Liver (tissue), 9 donors: ENCODE results near the gene WWC2. TPM values are rescaled to one million over a fixed set of nuclear protein-coding genes. Genes with fewer than 3 reads are reported as not detected.

Source experiments
- DNase-seq: peaks from one replicate; pipeline ENCODE4 v3.0.0-alpha.2; 2017; ENCODE audit warnings: low spot score
- H3K27ac ChIP-seq, 2 donors: one replicate each; pipeline ENCODE4 v1.7.0; 2013; ENCODE audit warnings: inconsistent platforms in 2 of 2, low read length in 2 of 2, control low read depth in 1 of 2, low read depth in 1 of 2, mild to moderate bottlenecking in 1 of 2
- H3K27me3 ChIP-seq, 4 donors: one replicate each; pipeline versions ENCODE4 v1.6.1 to v1.7.0; 2013; ENCODE audit warnings: low read length in 3 of 4, inconsistent platforms in 1 of 4, mild to moderate bottlenecking in 1 of 4, moderate library complexity in 1 of 4; ENCODE audit not compliant: control insufficient read depth in 4 of 4, insufficient read depth in 4 of 4
- H3K36me3 ChIP-seq, 4 donors: one replicate each; pipeline versions ENCODE4 v1.6.1 to v1.7.0; 2013; ENCODE audit warnings: low read length in 3 of 4, mild to moderate bottlenecking in 3 of 4, low read depth in 1 of 4, moderate library complexity in 1 of 4; ENCODE audit not compliant: control insufficient read depth in 4 of 4, insufficient read depth in 3 of 4
- H3K4me1 ChIP-seq, 4 donors: one replicate each; pipeline versions ENCODE4 v1.6.1 to v1.7.0; 2013; ENCODE audit warnings: low read length in 3 of 4, mild to moderate bottlenecking in 3 of 4, moderate library complexity in 1 of 4; ENCODE audit not compliant: control insufficient read depth in 4 of 4, insufficient read depth in 4 of 4
- H3K4me3 ChIP-seq, 3 donors: one replicate each; pipeline versions ENCODE4 v1.6.1 to v1.7.0; 2013; ENCODE audit warnings: low read length in 3 of 3, control low read depth in 1 of 3, low read depth in 1 of 3, mild to moderate bottlenecking in 1 of 3
- H3K9ac ChIP-seq, 2 donors: one replicate each; pipeline ENCODE4 v1.7.0; 2013; ENCODE audit warnings: low read length in 2 of 2, mild to moderate bottlenecking in 2 of 2, moderate library complexity in 2 of 2, control low read depth in 1 of 2, low read depth in 1 of 2
- H3K9me3 ChIP-seq, 4 donors: one replicate each; pipeline versions ENCODE4 v1.6.1 to v1.7.0; 2013; ENCODE audit warnings: low read length in 3 of 4; ENCODE audit not compliant: control insufficient read depth in 4 of 4
- EGR1 ChIP-seq, 2 donors: IDR thresholded peaks; 2 replicates each; pipeline ENCODE4 v1.6.1; 2016 to 2018; ENCODE audit warnings: antibody characterized with exemption in 2 of 2, low read depth in 2 of 2
- FOXA2 ChIP-seq: IDR thresholded peaks from 2 replicates; pipeline ENCODE4 v1.6.1; 2016; ENCODE audit warnings: antibody characterized with exemption
- HNF4A ChIP-seq, 2 donors: conservative IDR thresholded peaks; 2 replicates each; pipeline ENCODE4 v1.6.1; 2016; ENCODE audit warnings: antibody characterized with exemption in 2 of 2, mild to moderate bottlenecking in 2 of 2
- HNF4G ChIP-seq: IDR thresholded peaks from 2 replicates; pipeline ENCODE4 v1.6.1; 2016; ENCODE audit warnings: antibody characterized with exemption
- NR2F2 ChIP-seq: IDR thresholded peaks from 2 replicates; pipeline ENCODE4 v1.6.1; 2016; ENCODE audit warnings: antibody characterized with exemption
- RAD21 ChIP-seq, 2 donors: IDR thresholded peaks; 2 replicates each; pipeline ENCODE4 v1.6.1; 2016; ENCODE audit warnings: antibody characterized with exemption in 2 of 2, mild to moderate bottlenecking in 2 of 2
- RXRA ChIP-seq, 2 donors: IDR thresholded peaks; 2 replicates each; pipeline ENCODE4 v1.6.1; 2017 to 2018; ENCODE audit warnings: antibody characterized with exemption in 2 of 2, mild to moderate bottlenecking in 1 of 2
- SP1 ChIP-seq: IDR thresholded peaks from 2 replicates; pipeline ENCODE4 v1.6.1; 2018; ENCODE audit warnings: antibody characterized with exemption, mild to moderate bottlenecking
- TAF1 ChIP-seq: conservative IDR thresholded peaks from 2 replicates; pipeline ENCODE4 v1.6.1; 2016; ENCODE audit warnings: antibody characterized with exemption, mild to moderate bottlenecking
- YY1 ChIP-seq: IDR thresholded peaks from 2 replicates; pipeline ENCODE4 v1.6.1; 2016; ENCODE audit warnings: antibody characterized with exemption, mild to moderate bottlenecking
- WGBS: extraction: QIAGEN DNeasy Blood & Tissue Kit; methylation state at CpG from one replicate; pipeline ENCODE4 v1.1.7; 2013; 5-methylcytosine and 5-hydroxymethylcytosine counted together
- polyA plus RNA-seq, 2 donors: library from polyadenylated mRNA; stranded (reverse) in 1 of 2; unstranded in 1 of 2; fragments of 200-250 nt in 1 of 2; fragments of >200 nt in 1 of 2; fragmentation: Nextera tagmentation in 1 of 2; extraction: Ambion mirVana in 1 of 2; gene quantifications; one replicate each; pipeline versions ENCODE4 v1.2.1 to v1.2.3, GENCODE V29; 2013 to 2015
- total RNA-seq, 2 donors: library from RNA; depleted of rRNA; stranded (reverse); fragments of >200 nt; gene quantifications; one replicate each; pipeline ENCODE4 v1.2.3, GENCODE V29; 2014
- TF ChIP-seq, protein P1 (sequence below): IDR thresholded peaks from 2 replicates; pipeline ENCODE4 v1.6.1; 2016; ENCODE audit warnings: antibody characterized with exemption
- TF ChIP-seq, protein P2 (sequence below): IDR thresholded peaks from 2 replicates; pipeline ENCODE4 v1.6.1; 2016; ENCODE audit warnings: antibody characterized with exemption
- TF ChIP-seq, protein P3 (sequence below): IDR thresholded peaks from 2 replicates; pipeline ENCODE4 v1.6.1; 2016; ENCODE audit warnings: antibody characterized with exemption, mild to moderate bottlenecking
- donor health status: healthy.
- donor health status: healthy.
- donor health status: healthy.
- donor health status: healthy.
- donor health status: healthy.

WWC2 gene
- total and polyA plus RNA-seq, 4 donors: 8.6 to 60.1 (median 13.3) TPM

DNA sequence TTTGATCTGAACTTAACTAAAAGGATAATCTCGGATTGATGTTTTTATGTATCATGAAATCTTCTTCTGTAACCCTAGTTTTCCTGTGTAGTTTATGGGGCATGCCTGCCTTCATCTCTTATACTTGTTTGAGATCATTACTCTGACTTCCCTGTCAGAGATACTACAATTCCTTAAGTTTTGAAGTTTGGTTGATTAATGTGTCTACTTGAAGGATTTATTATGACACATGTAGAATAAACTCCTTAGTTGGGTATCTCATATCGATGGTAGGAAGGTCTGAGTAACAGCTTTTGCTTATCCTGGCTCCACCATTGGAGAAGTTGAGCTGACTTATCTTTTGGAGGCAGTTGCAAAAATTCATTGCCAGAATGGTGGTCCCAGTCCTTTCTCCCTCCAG is 46.7 kb downstream of the WWC2 start (continued):
- TF ChIP-seq, protein P1, sequence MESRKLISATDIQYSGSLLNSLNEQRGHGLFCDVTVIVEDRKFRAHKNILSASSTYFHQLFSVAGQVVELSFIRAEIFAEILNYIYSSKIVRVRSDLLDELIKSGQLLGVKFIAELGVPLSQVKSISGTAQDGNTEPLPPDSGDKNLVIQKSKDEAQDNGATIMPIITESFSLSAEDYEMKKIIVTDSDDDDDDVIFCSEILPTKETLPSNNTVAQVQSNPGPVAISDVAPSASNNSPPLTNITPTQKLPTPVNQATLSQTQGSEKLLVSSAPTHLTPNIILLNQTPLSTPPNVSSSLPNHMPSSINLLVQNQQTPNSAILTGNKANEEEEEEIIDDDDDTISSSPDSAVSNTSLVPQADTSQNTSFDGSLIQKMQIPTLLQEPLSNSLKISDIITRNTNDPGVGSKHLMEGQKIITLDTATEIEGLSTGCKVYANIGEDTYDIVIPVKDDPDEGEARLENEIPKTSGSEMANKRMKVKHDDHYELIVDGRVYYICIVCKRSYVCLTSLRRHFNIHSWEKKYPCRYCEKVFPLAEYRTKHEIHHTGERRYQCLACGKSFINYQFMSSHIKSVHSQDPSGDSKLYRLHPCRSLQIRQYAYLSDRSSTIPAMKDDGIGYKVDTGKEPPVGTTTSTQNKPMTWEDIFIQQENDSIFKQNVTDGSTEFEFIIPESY: no peak
- TF ChIP-seq HNF4A (conservative IDR thresholded peaks at IDR 0.05) (no peak), YY1 (no peak)

DNA sequence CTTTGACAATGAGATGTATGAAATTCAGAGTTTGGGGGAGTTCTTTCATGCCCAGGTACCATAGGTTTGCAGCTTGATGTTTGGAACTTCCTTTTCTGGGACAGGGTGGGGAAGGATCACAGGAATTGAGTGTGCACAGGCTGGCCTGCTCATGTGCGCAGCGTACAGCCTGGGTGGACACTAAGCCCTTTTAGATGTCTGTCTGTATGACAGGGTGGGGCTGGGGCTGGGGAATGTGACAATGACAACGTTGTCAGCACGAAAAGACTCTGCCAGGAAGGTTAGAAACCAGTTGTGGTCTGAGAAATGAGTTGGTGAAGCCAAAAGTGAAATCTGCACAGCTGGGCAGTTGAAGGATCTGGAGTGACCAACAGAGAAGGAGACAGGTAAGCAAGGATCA is 47.4 kb downstream of the WWC2 start:
- Histone ChIP-seq H3K36me3 (no peaks in the 10 kb centered on the region), H3K9me3 (no peaks in the 10 kb centered on the region), H3K4me1 (peaks cover 7 to 27% (median 19%) of the 10 kb centered on the region in 4 donors), H3K9ac (no peak overlapping the region), H3K27me3 (no peaks in the 10 kb centered on the region), H3K4me3 (no peak overlapping the region), H3K27ac (no peak overlapping the region)
- DNase-seq: no peak
- TF ChIP-seq FOXA2 (no peak), NR2F2 (no peak), HNF4G (no peak), HNF4A (conservative IDR thresholded peaks at IDR 0.05) (no peak)
- WGBS: 68% methylated on average over 4 of the region's 4 CpGs

DNA sequence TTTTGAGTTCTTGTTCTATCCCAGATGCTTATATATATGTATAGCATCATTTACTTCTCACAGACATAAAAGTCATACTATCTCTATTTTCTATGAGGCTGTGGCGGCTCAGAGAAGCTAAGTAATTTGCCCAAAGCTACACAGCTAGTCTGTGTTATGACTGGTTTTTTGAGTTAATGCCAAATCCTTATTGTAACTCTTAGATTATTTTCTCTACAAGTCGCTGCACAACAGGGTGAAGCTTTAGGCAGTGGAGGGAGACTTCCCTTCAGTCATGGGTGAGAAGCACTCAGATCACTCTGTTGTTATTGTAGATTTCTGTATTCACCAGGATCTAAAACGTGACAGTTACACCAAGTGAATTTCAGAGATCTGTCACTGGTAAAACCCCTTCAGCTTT is 48.1 kb downstream of the WWC2 start:
- H3K9me3 ChIP-seq: no peaks in the 10 kb centered on the region
- H3K27ac ChIP-seq: no peak overlapping the region
- DNase-seq: no peak
- H3K36me3 ChIP-seq: no peaks in the 10 kb centered on the region
- peaks cover 7 to 22% (median 14%) of the 10 kb centered on the region in 4 donors for H3K4me1 ChIP-seq
- no peaks in the 10 kb centered on the region for H3K27me3 ChIP-seq
- H3K9ac ChIP-seq: no peak overlapping the region
- no peak overlapping the region for H3K4me3 ChIP-seq
- TF ChIP-seq HNF4A (conservative IDR thresholded peaks at IDR 0.05): no peak
- TF ChIP-seq, protein P2, sequence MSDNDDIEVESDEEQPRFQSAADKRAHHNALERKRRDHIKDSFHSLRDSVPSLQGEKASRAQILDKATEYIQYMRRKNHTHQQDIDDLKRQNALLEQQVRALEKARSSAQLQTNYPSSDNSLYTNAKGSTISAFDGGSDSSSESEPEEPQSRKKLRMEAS: no peak
- no peak for TF ChIP-seq RAD21 (IDR thresholded peaks at IDR 0.05)
- no peak for TF ChIP-seq RXRA (IDR thresholded peaks at IDR 0.05)
- no peak for TF ChIP-seq FOXA2
- no peak for TF ChIP-seq SP1
- TF ChIP-seq, protein P3, sequence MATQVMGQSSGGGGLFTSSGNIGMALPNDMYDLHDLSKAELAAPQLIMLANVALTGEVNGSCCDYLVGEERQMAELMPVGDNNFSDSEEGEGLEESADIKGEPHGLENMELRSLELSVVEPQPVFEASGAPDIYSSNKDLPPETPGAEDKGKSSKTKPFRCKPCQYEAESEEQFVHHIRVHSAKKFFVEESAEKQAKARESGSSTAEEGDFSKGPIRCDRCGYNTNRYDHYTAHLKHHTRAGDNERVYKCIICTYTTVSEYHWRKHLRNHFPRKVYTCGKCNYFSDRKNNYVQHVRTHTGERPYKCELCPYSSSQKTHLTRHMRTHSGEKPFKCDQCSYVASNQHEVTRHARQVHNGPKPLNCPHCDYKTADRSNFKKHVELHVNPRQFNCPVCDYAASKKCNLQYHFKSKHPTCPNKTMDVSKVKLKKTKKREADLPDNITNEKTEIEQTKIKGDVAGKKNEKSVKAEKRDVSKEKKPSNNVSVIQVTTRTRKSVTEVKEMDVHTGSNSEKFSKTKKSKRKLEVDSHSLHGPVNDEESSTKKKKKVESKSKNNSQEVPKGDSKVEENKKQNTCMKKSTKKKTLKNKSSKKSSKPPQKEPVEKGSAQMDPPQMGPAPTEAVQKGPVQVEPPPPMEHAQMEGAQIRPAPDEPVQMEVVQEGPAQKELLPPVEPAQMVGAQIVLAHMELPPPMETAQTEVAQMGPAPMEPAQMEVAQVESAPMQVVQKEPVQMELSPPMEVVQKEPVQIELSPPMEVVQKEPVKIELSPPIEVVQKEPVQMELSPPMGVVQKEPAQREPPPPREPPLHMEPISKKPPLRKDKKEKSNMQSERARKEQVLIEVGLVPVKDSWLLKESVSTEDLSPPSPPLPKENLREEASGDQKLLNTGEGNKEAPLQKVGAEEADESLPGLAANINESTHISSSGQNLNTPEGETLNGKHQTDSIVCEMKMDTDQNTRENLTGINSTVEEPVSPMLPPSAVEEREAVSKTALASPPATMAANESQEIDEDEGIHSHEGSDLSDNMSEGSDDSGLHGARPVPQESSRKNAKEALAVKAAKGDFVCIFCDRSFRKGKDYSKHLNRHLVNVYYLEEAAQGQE: no peak
- no peak for TF ChIP-seq HNF4G
- 81% methylated on average over 3 of the region's 3 CpGs for WGBS

DNA sequence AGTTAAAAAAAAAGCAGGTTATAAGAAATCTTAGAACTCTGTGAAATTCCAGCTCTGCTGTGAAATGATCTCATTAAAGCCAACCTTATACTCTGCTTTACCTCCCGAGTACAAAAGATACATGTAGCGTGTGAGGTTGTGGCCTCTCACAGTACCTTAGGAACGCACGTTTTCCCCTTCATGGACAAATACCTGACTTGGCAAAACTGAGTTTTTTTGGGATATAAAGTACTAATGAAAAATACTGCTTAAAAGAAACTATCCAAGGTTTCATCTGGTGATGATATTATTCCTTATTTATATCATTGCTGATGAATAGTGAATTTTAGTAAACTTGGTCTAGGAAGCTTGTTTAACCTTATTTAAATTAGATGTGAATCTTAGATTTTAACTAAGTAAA is 48.9 kb downstream of the WWC2 start:
- no peak overlapping the region for H3K27ac ChIP-seq
- no peaks in the 10 kb centered on the region for H3K9me3 ChIP-seq
- peaks cover 5 to 15% (median 8%) of the 10 kb centered on the region in 4 donors for H3K4me1 ChIP-seq
- H3K9ac ChIP-seq: no peak overlapping the region
- no peaks in the 10 kb centered on the region for H3K27me3 ChIP-seq
- 91% methylated on average over 4 of the region's 4 CpGs for WGBS
- no peak for DNase-seq
- H3K4me3 ChIP-seq: no peak overlapping the region
- no peaks in the 10 kb centered on the region for H3K36me3 ChIP-seq
- TF ChIP-seq, protein P2: no peak
- TF ChIP-seq YY1: no peak
- no peak for TF ChIP-seq HNF4G
- TF ChIP-seq SP1: no peak
- TF ChIP-seq TAF1: no peak
- TF ChIP-seq RAD21 (IDR thresholded peaks at IDR 0.05): no peak
- TF ChIP-seq HNF4A (conservative IDR thresholded peaks at IDR 0.05): no peak
- TF ChIP-seq EGR1 (IDR thresholded peaks at IDR 0.05; ENCODE audit: low read depth in 2 of 2): no peak
